ENCODE results near the gene FRG2.
"Not testable (repeated sequence)": the region's sequence is repeated elsewhere in the genome, so short reads cannot be mapped to it uniquely, and the experiment has no call there.

Gene FRG2

DNA sequence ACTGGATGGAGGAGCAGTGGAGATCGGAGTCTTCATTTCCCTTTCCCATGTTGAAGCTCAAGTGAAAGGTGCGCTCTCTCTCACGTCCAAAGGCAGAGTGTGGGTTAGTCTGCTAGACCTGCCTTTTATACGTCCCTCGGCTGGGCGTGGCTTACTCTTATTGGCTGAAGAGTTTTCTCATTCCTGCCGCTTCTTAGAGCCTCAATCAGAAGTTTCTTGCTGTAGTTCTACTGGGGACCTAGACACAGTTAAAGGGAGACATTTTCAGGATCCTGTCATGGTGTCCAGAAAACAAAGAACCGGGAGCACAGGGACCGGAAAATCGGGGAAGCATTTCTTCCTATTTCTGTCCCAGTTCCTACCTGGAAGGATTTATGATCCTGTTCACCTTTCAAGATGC lies at the start of gene FRG2:
Gene FRG2 (minus strand): TSS at position 101 of the 400 bp plus-strand sequence. CDS start 52 bp downstream, at position 49.
- not testable (repeated sequence) for H3K4me3 ChIP-seq (ENCODE audit: low read depth, low read length); DNase-seq (ENCODE audit: low read depth)

DNA sequence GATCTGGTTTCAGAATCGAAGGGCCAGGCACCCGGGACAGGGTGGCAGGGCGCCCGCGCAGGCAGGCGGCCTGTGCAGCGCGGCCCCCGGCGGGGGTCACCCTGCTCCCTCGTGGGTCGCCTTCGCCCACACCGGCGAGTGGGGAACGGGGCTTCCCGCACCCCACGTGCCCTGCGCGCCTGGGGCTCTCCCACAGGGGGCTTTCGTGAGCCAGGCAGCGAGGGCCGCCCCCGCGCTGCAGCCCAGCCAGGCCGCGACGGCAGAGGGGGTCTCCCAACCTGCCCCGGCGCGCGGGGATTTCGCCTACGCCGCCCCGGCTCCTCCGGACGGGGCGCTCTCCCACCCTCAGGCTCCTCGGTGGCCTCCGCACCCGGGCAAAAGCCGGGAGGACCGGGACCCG lies 41.3 kb upstream of the FRG2 start:
- not testable (repeated sequence) for DNase-seq (ENCODE audit: low read depth)

DNA sequence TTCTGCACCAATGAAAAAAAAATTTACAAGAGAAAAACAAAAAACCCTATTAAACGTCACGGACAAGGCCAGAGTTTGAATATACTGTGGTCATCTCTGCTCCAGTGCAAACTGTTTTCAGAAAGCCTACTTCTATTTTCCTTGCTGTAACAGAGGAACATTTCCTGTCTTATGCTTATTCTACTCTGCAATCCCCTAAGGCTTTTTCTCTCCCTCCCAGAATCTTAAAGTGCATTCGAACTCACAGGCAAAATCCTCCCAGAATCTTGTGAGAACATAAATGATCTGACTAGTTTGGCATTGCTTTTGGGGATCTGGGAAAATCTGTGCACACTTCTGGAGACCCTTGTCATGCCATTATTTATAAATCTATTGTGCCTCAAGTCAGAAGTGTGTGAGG lies 37.7 kb upstream of the FRG2 start:
- DNase-seq (ENCODE audit: low read depth); H3K4me3 ChIP-seq (ENCODE audit: low read depth, low read length): not testable (repeated sequence)

More for the DNA sequence above, 41.3 kb upstream of the FRG2 start:
- not testable (repeated sequence) for H3K4me3 ChIP-seq (ENCODE audit: low read depth, low read length)

DNA sequence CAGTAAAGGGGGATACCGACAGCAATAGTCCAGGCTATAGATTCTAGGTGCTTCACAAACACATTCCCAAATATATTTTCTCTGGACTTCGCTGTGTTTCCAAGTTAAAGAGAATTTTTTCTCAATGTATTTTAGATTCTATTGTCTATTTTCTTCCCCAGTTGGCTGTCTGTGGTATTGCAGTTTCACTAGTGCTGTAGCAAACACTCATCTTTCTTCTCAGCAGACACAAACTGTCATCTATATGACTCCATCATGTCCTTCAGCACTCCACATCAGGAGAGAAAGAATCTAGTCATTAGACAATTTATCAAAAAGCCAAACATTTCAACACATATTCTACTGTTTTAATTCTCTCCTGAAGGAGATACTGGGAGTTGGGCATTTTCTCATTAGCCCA lies 37.3 kb upstream of the FRG2 start, which contains the start of gene DBET:
Gene DBET (plus strand): TSS at position 161 of the 400 bp plus-strand sequence.
- not testable (repeated sequence) for DNase-seq (ENCODE audit: low read depth); H3K4me3 ChIP-seq (ENCODE audit: low read depth, low read length)

DNA sequence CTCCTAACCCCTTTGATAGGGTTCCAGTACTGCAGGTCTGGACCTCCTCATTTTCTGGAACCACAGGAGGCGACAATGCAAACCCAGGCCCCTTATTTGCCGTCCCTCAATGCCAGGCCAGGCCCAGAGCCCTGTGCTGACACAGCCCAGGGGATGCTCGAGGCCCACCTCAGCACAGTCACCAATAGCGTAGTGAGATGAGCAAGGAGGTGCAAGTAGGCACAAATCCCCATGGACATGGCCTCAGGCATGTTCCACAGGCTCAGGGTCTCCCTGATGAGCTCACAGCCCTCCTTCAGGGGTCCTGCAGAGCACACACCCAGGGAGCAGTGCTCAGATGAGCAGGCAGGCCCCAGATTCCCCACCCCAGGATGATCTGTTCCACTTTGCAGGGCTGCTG lies 31.9 kb upstream of the FRG2 start:
- H3K4me3 ChIP-seq (ENCODE audit: low read depth, low read length); DNase-seq (ENCODE audit: low read depth): not testable (repeated sequence)

DNA sequence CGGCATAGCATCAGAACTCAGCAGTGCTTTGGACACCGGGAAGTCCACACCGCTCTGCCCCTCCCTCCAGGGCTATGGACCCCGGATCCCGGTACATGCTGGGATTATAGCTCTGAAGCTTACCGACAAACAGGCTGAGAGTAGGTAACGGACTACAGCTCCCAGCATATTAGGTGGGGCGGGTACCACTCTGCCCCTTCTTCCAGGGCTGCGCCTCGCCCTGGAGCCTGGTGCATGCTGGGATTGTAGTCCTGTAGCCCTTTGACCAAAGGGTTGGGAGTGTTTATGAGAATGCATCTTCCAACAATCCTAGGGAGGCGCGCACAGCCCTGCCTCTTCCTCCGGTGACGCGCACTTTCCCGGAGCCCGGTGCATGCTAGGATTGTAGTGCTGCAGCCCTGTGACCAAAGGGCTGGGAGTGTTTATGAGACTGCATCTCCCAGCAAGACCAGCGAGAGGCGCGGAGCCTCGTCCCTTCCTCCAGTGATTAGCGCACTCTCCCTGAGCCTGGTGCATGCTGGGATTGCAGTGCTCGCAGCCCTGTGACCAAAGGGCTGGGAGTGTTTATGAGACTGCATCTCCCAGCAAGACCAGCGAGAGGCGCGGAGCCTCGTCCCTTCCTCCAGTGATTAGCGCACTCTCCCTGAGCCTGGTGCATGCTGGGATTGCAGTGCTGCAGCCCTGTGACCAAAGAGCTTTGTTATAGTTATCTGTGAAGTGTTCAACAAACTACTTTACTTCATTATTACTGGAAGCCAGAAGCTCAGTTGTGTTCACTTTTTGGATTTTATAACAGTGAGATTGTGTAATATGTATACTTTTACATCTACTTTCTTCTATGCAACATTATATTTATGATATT lies 22.6 kb upstream of the FRG2 start:
- not testable (repeated sequence) for H3K4me3 ChIP-seq (ENCODE audit: low read depth, low read length)

DNA sequence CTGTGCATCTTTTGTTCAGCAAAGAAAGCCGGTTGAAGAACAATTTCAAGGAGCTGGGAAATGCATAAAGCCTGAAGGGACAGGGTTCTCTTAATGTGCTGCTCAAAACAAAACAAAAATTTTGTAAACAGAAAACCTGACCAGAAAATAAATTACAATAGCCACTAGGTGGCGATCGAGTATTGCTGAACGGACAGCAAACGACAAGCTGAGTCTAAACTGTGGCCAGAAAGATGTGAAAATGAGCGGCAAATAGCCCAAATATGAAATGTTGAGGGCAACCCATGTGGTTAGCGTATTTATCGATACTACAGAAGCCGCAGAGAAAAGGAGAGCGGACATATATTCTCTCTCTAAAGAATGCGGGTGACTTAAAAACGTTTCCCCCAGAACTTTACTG lies 20.6 kb upstream of the FRG2 start:
- DNase-seq (ENCODE audit: low read depth); H3K4me3 ChIP-seq (ENCODE audit: low read depth, low read length): not testable (repeated sequence)

More for the DNA sequence above, 22.6 kb upstream of the FRG2 start:
- DNase-seq (ENCODE audit: low read depth): not testable (repeated sequence)

DNA sequence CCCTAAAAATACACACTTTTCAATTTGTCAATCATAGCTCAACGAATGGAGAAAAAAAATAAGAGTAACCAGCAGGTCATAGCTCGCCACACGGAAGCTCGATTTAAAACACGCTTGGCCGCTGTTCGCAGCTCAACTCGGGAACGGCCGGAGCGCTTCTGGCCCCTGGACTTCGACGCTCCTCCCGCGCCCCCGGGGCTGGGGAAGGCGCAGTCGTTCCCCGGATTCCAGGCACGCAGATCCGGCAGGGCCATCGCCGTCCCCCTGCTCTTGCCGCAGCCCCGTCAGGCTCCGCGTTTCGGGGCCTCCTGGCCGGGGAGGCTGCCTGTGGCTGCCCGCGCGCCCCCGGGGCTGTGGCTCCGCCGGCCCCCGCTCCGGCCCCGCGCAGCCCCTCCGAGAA lies 13.8 kb upstream of the FRG2 start:
- not testable (repeated sequence) for DNase-seq (ENCODE audit: low read depth)

DNA sequence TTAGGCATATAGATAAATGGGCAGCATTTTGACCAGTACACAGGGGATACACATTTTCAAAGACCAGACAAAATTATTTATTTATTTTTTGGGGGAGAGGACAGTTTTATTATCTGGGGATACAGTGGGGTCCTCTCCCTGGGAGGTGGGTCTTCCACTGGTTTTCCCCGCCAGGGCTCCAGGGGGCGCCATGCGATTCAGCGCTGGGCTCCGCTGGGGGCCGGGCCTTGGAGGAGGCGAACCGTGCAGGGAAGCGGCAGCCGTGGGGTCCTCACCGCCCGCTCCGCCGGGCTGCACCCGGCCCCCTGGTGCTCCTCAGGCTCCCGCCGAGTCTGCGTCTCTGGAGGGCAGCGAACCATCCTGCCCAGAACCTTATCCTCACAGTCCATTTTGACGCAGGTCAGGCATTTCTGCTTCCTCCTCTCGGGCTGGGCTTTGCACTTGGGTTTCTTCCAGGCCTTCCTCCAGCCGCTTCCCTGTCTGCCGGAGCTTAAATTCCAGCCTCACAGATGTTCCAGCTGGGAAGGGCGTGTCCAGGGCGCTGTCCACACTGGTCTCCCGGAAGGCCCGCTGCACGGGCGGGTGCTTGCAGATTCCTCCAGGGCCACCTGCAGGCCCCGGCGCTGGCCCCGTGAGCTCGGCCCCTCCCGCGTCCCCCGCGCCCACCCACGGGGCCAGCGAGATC lies 10.8 kb upstream of the FRG2 start:
- not testable (repeated sequence) for DNase-seq (ENCODE audit: low read depth); H3K4me3 ChIP-seq (ENCODE audit: low read depth, low read length)

More for the DNA sequence above, 13.8 kb upstream of the FRG2 start:
- H3K4me3 ChIP-seq (ENCODE audit: low read depth, low read length): not testable (repeated sequence)

DNA sequence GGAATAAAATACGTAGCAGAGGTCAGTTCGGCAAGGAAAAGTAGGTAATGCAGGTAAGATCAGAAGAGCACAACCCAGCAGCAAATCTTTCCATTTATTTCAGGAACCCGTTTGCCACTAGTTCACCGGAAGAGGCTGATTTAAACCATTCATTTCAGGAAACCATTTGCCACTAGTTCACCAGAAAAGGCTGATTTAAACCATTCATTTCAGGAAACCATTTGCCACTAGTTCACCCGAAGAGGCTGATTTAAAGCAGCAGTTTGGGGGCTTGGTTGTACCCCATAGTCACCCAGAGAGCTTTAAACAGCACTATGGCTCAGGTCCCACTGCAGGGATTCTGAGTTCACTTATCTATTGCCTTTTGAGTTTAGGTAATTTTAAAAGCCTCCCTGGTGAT lies 4.2 kb upstream of the FRG2 start:
- not testable (repeated sequence) for H3K4me3 ChIP-seq (ENCODE audit: low read depth, low read length); DNase-seq (ENCODE audit: low read depth)

DNA sequence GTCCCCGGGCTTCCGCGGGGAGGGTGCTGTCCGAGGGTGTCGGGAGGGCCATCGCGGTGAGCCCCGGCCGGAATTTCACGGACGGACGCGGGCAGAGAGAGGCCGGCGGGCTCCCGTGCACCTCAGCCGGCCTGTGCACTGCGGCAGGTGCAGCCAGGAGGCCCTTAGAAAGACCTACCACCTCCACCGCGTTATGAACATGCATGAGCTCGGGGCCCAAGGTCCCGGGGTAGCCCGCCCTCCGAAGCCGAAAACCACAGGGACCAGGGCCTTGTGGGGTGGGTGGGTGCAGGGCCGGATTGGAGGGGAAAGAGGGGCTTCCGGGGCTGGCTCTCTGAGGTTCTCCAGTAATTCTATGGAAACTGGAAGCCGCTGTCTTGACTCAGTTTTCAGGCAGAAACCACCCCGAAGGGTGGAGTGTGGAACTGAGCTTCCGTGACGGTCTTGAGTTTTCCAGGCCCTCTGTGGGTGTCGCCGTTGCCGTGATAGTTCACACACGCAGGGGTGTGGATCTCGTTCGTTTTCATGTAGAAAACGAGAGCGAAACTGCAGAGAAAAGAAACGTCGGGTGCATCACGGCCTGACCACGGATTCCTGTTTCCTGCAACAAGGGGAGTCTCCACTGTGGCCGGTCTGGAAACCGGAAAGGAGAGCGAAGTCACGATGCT lies 4.3 kb downstream of the FRG2 start:
- H3K4me3 ChIP-seq (ENCODE audit: low read depth, low read length); DNase-seq (ENCODE audit: low read depth): not testable (repeated sequence)

DNA sequence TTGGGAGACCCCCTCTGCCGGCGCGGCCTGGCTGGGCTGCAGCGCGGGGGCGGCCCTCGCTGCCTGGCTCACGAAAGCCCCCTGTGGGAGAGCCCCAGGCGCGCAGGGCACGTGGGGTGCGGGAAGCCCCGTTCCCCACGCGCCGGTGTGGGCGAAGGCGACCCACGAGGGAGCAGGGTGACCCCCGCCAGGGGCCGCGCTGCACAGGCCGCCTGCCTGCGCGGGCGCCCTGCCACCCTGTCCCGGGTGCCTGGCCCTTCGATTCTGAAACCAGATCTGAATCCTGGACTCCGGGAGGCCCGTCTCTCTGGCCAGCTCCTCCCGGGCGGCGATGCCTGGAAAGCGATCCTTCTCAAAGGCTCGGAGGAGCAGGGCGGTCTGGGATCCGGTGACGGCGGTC lies 5.1 kb downstream of the FRG2 start:
- not testable (repeated sequence) for DNase-seq (ENCODE audit: low read depth); H3K4me3 ChIP-seq (ENCODE audit: low read depth, low read length)

DNA sequence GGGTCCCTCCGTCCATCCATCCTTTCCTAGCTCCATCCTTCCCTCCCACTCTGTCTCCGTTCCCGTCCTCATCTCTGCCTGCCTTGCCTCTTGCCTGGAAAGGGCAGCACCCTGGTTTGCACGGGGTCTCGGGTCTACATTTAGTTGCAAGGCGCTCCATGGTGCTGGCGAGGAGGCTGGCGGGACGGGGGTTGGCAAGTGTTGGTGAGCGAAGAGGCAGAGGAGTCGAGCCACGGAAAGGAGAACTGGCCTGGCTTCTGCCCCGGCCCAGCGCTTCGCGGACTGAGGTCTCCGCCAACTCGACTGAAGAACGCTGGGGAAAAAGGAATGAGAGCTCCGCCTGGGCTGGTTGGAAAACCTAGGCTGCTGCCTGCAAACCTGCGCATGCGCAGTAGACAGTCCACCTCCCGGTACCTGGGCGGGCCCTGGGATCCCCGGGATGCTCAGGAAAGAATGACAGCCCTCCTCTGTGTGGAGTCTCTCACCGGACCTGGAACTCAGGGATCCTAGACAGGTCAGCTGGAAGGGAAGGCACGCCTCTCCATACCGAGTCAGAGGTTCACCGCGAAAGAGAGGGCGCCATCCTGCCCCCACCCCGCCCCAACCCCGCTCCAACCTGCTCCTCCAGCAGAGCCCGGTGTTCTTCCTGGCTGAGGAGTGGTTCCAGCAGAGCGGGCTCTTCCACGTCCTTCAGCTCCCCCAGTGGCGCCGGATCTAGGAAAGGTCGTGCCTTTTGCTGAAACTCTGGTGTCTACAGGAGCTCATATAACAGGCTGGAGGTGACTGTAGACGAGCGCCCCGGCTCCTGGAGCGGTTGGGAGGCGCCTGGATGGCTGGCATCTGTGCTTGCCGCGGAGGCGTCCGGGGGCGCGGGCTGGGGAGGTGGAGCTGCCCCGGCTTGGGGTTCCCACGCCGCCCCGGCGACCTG lies 6.0 kb downstream of the FRG2 start:
- H3K4me3 ChIP-seq (ENCODE audit: low read depth, low read length): no peak overlapping the region
- DNase-seq (ENCODE audit: low read depth): no peak
- TF ChIP-seq, protein P1, sequence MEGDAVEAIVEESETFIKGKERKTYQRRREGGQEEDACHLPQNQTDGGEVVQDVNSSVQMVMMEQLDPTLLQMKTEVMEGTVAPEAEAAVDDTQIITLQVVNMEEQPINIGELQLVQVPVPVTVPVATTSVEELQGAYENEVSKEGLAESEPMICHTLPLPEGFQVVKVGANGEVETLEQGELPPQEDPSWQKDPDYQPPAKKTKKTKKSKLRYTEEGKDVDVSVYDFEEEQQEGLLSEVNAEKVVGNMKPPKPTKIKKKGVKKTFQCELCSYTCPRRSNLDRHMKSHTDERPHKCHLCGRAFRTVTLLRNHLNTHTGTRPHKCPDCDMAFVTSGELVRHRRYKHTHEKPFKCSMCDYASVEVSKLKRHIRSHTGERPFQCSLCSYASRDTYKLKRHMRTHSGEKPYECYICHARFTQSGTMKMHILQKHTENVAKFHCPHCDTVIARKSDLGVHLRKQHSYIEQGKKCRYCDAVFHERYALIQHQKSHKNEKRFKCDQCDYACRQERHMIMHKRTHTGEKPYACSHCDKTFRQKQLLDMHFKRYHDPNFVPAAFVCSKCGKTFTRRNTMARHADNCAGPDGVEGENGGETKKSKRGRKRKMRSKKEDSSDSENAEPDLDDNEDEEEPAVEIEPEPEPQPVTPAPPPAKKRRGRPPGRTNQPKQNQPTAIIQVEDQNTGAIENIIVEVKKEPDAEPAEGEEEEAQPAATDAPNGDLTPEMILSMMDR (IDR thresholded peaks at IDR 0.05; ENCODE audit: low read depth, low read length, missing control alignments): no peak

DNA sequence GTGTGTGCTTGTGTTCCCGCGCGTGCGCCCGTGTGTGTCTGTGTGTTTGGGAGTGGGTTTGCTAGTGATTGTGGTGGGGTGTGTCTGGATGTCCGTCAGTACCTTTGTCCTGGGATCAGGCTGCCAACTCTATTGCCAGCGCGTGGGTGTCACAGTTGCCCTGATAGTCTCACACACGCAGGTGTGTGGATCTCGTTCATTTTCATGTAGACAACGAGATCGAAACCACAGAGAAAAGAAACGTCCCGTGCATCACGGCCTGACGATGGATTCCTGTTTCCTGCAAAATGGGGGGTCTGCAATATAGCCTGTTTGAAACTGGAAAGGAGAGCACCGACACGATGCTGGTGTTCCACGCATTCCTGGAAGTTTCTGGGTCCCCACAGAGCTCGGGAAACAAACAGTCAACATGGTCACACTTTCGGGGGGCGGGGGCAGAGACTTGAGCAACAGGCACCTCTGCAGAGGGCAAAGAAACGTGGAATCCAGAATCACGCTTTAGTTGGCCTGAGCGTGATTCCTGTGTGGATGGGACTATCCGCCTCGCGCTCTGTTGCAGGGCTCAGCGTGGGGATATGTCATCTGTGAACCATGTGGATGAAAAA lies 7.1 kb downstream of the FRG2 start:
- H3K4me3 ChIP-seq (ENCODE audit: low read depth, low read length): not testable (repeated sequence)

More for the DNA sequence above, 7.1 kb downstream of the FRG2 start:
- not testable (repeated sequence) for DNase-seq (ENCODE audit: low read depth)
